HG03439 (cell line): ENCODE data around the gene AGPAT3.
"Not testable (repeated sequence)": the region's sequence is repeated elsewhere in the genome, so short reads cannot be mapped to it uniquely, and the experiment has no call there.

ENCODE experiments used
- ATAC-seq: cut with Tn5 transposase; IDR thresholded peaks from one replicate; pipeline ENCODE4 v1.9.1; 2021; ENCODE audit warnings: mild to moderate bottlenecking, moderate library complexity; ENCODE audit not compliant: unreplicated experiment

The AGPAT3 gene, protein sequence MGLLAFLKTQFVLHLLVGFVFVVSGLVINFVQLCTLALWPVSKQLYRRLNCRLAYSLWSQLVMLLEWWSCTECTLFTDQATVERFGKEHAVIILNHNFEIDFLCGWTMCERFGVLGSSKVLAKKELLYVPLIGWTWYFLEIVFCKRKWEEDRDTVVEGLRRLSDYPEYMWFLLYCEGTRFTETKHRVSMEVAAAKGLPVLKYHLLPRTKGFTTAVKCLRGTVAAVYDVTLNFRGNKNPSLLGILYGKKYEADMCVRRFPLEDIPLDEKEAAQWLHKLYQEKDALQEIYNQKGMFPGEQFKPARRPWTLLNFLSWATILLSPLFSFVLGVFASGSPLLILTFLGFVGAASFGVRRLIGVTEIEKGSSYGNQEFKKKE

DNA sequence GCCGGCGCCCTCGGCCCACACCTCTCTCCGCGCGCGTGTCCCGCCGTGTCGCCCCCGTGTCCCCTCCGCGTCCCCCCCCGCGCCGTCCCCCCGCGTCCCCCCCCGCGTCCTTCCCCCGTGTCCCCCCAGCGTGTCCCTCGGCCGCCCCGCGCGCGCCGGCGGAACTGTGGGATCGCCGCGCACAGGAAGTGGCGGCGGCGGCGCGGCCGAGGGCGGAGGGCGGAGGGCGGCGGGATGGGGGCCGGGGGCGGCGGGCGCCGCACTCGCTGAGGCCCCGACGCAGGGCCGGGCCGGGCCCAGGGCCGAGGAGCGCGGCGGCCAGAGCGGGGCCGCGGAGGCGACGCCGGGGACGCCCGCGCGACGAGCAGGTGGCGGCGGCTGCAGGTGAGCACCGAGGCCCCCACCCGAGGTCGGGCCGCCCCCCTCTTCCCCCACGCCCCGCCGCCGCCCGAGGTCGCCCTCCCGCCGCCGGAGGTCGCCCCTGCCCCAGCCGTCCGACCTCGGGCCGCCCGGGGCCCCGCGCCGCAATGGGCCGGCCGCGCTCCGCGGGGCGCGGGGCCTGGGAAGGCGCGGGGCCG lies at the start of gene AGPAT3:
AGPAT3 (plus strand) TSS at position 262 of the 578 bp plus-strand sequence. CDS start 94,459 bp downstream, outside the sequence.
- ATAC-seq, result no peak

DNA sequence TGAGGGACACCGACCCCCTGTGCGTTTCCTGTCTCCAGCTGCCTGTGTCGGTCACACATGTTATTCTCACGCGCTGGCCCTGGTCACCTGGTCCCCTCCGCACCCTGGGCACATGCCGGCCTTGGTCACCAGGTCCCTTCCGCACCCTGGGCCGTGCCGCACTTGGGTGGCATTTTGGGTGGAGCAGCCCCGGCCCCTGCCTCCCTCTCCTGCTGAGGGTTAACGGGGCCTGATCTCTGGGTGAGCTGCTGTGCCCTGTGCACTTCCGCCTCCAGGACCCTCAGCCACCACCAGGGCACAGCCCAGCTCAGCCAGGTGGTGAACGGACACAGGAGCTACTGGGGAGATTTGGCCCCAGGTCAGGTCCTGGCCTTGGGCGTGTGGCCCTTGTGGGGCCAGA lies 49.0 kb upstream of the AGPAT3 start:
- ATAC-seq, result no peak

DNA sequence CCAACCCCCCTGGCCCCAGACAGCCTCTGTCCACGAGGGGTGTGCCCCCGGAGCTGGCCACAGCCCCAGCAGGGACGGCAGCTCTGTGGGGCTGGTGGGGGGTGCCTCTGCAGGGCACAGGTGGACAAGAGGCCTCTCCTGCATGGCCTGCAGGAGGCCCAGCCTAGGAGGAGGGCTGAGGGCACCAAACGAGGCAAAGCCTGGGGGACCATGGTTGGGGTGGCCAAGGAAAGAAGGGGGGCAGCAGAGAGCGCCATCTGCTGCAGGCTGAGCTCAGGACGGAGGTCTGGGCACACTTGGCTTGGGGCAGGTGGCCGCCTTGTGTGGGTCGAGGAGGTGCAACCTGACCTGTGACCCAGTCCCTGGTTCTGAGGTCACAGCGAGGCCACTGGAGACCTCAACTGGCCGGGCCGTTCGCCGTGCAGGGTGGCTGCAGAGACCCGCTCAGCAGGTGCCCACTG lies 48.4 kb upstream of the AGPAT3 start:
- no peak for ATAC-seq

DNA sequence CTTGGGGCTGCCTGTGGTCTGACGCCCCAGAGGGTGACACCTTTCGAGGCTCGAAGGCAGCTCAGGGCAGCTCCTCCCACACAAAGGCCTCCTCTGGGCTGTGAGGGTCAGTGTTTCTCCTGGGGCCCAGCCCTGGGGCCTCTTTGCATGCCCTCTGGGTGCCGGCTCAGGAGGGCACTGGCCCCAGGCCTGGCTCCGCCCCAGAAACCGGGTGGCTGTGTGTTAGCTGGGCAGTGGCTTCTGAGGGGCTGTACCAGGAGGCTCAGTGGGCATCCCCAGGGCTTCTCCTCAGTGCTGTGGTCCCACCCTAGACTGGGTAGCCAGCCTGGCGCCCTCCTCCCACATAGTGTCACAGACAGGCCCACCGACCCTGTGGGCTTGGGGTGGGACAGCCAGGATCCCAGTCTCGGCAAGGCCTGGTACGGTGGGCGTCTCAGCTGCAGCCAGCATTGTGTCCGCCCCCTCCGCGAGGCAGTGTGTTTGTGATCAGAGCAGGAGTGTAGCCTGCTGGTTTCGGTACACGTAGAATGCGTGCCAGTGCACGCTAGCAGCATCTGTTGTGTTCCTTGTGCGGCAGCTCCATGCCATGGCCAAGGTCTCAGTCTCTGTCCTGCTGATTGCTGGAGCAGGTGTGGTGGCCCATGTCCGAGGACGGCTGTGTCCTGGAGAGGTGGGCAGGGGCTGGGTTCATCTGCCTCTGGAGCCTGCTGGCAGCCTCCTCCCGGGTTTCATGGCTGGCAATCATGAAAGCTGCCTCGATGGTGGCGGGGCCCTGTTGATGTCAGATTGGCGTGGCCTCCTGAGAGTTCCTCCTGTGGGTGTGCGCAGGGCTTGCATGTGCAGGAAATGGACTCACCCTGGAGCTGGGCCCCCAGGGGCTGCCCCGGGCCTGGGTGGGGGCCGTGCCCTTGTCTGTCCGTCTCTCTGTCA lies 47.6 kb upstream of the AGPAT3 start:
- no peak for ATAC-seq

DNA sequence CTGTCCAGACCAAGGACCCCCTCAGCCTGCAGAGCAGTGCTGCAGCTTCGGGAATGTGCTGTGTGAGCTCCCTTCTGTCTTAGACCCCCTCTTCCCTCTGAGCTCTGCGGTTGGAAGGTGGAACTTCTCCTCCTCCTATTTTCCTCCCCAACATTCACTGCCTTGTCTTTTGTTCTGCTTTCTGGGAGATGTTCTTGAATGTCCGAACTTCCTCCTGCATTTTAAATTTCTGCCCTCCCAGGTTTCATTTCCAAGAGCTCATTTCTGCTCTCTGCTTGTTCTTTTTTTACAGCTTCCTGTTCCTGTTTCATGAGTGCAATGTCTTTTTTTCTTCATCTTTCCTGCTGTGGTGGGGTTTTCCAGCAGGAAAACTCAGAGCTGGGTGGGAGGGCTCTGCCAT lies 46.3 kb upstream of the AGPAT3 start:
- no peak for ATAC-seq

DNA sequence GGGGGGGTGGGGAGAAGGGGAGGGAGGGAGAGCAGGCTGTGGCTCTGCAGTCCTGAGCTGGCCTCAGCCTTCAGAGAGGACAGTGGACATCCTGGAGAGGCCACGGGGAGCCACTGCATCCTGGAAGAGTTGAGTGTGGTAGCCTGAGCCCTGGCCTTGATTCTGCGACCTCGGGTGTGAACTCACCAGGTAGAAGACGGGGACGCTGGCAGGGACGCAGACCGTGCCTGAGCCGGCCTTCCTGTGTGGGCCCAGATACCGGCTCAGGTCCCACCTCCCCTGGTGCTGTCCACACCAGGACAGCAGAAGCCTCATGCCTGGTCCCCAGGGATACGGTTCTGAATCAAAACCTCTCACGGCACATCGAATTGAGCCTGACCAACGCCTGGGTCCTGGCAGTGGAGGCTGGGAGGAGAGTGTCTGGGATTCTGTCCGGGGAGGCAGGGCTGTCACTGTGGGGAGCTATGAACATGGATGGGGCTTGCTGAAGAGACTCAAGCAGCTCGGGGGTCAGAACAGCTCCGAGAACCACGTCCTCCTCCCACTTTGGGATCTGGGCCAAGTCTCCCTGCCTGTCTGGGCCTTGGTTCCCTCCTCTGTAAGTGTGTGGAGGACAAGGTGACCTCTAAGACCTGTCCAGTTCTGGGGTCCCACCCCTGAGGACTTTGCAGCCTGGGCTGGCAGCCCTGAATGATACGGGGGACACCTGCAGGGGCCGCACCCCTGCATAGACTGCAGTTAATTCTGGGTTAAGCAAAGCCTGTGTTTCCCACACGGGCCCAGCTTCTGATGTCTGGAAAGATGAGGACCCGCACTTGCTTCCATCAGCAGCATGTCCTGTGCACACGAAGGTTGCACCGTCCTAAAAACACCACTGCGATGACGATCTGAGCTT lies 45.3 kb upstream of the AGPAT3 start:
- no peak for ATAC-seq

DNA sequence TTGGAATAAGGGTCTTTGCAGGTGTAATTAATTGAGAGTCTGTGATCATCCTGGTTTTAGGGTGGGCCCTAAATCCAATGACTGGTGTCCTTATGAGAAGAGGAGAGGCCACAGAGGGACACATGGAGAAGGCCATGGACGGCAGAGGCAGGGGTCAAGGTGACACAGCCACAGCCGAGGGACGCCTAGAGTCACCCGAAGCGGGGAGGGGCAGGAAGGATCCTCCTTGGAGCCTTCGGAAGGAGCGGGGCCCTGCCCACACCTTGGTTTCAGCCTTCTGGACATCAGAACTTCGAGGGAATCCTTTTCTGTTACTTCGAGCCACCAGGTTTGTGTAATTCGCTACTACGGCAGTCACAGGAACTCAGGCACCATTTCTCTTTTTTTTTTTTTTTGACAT lies 44.6 kb upstream of the AGPAT3 start:
- no peak for ATAC-seq

DNA sequence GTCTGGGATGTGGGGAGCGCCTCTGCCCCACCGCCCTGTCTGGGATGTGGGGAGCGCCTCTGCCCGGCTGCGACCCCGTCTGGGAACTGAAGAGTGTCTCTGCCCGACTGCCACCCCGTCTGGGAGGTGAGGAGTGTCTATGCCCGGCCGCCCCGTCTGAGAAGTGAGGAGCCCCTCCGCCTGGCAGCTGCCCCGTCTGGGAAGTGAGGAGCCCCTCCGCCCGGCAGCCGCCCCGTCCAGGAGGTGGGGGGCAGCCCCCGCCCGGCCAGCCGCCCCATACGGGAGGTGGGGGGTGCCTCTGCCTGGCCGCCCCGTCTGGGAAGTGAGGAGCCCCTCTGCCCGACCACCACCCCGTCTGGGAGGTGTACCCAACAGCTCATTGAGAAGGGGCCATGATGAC lies 42.9 kb upstream of the AGPAT3 start:
- not testable (repeated sequence) for ATAC-seq

DNA sequence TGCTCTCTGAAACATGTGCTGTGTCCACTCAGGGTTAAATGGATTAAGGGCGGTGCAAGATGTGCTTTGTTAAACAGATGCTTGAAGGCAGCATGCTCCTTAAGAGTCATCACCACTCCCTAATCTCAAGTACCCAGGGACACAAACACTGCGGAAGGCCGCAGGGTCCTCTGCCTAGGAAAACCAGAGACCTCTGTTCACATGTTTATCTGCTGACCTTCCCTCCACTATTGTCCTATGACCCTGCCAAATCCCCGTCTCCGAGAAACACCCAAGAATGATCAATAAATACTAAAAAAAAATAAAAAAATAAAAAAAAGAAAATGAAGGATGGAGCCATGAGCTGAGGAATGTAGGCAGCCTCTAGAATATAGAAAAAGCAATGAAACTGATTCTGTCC lies 42.3 kb upstream of the AGPAT3 start:
- not testable (repeated sequence) for ATAC-seq

DNA sequence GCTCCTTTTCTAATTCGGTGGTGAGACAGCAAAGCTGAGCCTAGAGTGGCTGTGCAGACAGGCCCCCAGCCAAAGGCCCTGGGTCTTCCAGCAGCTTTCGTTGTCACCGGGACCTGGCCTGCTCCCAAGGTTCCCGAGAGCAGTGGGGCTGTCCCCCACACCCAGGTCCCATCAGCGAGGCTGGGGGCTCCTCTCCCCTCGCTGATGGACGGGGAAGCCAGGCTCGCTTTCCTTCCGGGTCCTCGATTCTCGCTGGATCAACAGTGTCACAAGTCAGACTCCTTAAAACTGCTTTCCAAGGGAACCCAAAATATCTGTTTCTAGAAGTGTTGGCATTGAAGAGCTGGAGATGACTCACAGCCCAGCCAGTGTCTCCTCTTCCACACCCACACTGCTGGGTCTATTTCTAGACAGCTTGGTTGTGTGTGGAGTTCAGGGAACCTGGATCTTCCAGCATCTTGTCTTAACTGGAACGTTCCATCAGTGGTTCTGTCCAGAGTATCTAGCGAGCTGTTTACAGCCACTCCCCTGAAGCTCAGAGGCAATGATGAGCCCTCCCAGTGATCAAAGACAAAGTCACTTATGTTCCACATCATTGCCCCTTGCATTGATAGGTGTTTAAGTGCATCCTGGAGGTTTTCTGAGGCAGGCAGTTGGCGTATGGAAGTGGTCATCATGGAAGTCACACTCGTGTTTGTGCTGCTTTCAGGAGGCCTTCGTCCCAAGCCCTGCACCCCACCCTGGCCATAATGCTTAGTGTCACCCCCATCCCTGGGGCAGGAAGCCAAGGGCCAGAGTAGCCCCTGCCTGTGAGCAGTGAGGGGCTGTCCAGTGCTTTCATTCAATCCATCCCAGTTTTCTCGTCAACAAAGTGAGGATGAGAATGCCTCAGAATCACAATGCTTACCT lies 40.4 kb upstream of the AGPAT3 start:
- ATAC-seq, result no peak

DNA sequence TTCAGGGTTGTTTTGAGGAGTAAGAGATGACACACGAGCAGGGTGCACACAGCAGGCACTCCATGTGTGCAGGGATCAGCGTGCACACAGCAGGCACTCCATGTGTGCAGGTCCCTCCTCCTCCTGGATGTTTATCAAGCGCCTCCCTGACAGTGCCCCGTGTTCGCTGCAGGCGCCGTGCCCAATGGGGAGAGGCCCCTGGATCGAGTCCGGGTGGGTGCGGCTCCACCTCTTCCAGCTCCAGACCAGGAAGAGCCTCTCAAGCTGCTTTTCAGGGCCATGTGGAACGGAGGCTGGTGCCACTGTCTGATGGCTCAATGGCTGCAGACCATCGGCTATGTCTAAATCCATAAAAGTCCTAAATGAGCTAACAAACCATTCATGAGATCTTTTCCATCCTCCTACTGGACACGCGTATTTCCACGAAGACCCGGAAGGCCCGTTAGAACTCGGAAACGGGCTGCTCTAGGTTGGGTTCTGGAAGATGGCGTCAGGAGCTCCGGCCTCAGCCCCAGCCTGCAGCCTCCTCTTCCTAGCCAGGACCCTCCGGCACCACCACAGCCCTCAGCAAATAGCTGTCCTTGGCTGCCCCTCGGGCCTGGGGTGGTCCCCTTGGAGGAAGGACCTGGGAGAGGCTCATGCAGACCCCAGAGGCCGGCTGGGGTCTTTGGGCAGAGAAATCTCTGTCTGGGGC lies 39.6 kb upstream of the AGPAT3 start:
- ATAC-seq, result no peak

DNA sequence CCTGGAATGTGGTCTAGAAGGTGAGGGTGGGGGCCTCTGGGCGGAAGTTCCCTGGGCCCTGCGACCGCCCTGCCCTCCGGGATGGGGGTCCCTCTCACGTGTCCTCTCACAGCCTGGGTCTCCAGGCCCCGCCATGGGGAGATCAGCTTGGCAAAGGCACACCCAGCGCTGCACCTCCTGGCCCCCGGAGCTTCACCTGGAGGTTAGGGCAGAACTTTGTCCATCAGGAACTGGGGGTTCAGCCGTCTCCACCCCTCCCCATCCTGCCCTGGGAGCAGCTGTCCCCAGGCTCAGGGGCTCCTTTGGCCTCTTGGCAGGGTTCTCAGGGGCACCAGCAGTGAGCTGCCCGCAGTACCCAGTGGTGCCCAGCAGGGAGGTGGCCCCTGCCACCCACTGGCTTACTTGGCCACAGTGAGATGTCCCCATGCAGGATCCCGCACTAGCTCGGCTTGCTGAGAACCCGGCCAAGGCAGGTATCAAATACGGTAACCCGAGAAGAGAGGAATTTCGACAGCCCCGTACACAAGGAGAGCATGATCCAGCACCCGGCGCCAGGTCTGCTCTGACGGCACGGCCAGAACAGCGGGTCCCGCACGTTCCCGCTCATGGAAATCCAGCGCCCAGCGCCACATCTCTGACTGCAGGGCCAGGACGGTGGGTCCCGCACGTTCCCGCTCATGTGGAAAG lies 38.9 kb upstream of the AGPAT3 start:
- no peak for ATAC-seq

DNA sequence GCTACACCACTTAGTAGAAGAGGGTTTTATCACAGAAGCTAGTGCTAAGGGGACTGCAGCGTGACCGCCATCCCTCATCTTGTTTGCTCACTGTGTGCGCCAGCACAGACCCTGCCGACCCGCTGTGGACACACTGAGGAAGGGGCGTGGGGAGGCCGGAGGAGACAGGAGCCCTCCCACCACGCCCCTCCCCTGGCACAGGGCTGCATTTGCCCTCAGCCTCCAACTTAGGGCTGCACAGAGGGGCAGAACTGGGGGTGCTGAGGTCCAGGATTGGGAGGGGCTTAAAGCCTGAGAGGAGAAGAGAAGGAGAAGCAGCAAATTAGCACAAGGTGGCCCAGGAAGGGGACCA lies 38.4 kb upstream of the AGPAT3 start:
- no peak for ATAC-seq

DNA sequence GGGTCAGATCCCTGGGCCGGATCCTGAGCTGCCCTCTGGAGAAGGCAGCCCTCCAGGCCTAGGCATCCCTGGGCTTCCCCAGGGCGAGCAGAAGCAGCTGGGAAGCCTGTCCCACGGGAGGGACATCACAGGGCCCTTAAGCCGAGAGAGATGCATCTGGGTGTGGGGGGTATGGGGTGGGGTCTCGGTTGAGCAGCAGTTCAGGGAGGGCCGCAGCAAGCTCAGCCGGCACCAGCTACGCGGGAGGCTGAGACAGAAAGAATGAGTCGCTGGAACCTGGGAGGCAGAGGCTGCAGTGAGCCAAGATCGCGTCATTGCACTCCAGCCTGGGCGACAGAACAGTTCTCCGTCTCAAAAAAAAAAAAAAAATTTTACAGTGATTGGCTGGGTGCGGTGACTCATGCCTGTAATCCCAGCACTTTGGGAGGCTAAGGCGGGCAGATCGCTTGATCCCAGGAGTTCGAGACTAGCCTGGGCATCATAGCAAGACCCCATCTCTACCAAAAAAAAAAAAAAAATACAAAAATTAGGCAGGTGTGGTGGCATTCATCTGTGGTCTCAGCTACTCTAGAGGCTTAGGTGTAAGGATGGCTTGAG lies 37.9 kb upstream of the AGPAT3 start:
- ATAC-seq, result no peak

DNA sequence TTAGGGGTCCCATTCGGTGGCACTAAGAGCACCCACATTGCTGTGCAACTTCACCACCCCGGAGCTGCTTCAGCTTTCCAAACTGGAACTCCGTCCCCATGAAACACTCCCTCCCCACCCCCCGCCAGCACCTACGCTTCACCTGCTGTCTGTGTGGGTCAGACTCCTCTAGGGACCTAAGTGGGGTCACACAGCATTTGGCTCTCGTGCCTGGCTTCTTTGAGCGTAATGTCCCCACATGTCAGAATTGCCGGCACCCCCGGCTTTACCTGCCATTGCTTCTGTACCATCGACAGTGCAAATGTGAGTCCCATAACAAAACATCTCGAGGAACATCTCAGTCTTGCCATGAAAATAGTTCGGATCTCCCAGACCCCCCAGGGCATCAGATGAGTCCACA lies 35.9 kb upstream of the AGPAT3 start:
- ATAC-seq, result no peak

DNA sequence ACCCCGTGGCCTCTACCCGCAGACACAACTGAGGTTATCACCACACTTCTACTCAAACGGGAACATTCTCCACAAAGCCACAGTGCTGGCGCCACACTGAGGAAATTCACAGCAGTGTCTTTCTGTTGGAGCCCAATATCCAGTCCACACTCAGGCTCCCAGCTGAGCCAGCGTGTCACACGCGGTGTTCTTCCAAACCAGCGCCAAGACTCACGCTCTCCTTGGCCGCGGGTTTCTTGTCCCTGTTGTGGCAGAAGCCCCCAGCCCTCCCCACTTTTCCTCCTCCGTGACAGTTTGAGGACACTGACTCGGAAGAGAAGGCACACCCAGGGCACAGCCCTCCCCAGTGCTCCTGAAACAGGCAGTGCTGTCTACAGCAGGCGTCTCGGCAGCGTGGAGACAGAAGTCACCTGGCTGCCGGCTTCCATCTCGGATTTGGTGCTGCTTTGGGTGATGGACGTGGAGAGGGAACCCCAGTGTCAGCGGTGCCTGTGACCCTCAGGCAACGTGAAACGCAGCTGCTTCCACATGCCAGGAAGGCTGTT lies 35.4 kb upstream of the AGPAT3 start:
- ATAC-seq, result no peak

DNA sequence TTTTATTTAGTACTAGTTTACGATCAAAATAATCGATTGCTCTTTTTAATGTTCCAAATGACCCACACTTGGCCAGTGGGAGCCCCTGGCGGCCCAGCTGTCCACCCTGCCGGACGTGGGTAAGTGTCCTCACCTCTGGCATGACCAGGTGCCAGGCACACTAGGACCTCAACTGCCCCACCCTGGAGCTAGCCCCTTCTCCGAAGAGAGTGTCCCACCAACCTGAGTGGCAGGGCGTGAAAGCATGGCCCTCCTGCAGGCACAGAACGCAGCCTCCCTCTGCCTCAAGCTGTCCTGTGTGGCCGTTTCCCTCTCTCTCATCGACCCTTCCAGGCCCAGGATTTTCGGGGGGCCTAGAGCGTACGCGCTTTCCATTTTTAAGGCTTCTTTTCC lies 32.9 kb upstream of the AGPAT3 start:
- no peak for ATAC-seq

DNA sequence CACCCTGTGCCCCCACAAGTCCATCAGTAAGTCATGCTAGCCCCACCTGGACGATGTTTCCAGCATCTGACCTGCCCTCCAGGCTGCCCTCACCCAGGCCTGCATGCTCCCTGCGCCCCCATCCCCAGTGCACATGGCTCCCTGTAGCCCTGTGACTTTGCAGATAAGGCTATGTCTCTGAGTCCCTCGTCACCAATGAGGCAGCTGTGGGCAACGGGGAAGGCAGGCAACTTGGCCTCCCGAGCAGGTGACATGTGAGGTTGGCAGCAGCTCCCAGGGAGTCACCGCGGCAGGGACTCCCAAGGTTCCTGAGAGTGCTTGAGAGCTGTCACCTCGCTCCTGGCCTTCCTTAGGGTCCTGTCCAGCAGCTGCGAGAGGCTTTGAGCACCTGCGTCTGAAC lies 32.4 kb upstream of the AGPAT3 start:
- no peak for ATAC-seq
